A673 (cell line): ENCODE data around the gene SLC38A3. TPM values are rescaled to one million over a fixed set of nuclear protein-coding genes. Genes with fewer than 3 reads are reported as not detected.
"Not testable (repeated sequence)": the region's sequence is repeated elsewhere in the genome, so short reads cannot be mapped to it uniquely, and the experiment has no call there.

Experiments
- BruUV-seq: library from RNA; stranded (reverse); fragments of 400-500 nt; replicated peaks from 2 replicates; lab custom pipeline; 2021; lab: Mats Ljungman, UMichigan
- CTCF ChIA-PET: fragments of 300-600 bp; sonication (Branson Sonifier 250); formaldehyde crosslinking; loops from one replicate; lab custom pipeline; 2022; ENCODE audit warnings: antibody characterized with exemption; lab: Charles Lee
- POLR2A ChIA-PET: fragments of 300-600 bp; sonication (Branson Sonifier 250); formaldehyde crosslinking; loops from one replicate; lab custom pipeline; 2022; ENCODE audit warnings: antibody characterized with exemption; ENCODE audit not compliant: low non-redundant PET; lab: Charles Lee
- DNase-seq: peaks from one replicate; pipeline ENCODE4 v3.0.0-alpha.2; 2015; ENCODE audit warnings: low spot score
- H3K27ac ChIP-seq: fragments of 200-600 bp; sonication (generic); 2 replicates; pipeline ENCODE4 v1.5.1; 2016; ENCODE audit warnings: mixed run types, low read depth, mild to moderate bottlenecking, mixed read lengths, antibody characterized with exemption, low read length; ENCODE audit not compliant: poor library complexity, severe bottlenecking
- H3K27me3 ChIP-seq: fragments of 200-600 bp; sonication (generic); replicated peaks from 2 replicates; pipeline ENCODE4 v1.6.1; 2017; ENCODE audit warnings: mixed run types, low read depth, mild to moderate bottlenecking, mixed read lengths, antibody characterized with exemption, low read length; ENCODE audit not compliant: insufficient read depth, poor library complexity
- H3K36me3 ChIP-seq: fragments of 200-600 bp; sonication (generic); 2 replicates; pipeline ENCODE4 v1.6.1; 2016; ENCODE audit warnings: mixed run types, mild to moderate bottlenecking, mixed read lengths, antibody characterized with exemption, low read length; ENCODE audit not compliant: insufficient read depth, poor library complexity, severe bottlenecking
- H3K4me1 ChIP-seq: fragments of 200-600 bp; sonication (generic); 2 replicates; pipeline ENCODE4 v1.6.1; 2017; ENCODE audit warnings: mixed run types, mild to moderate bottlenecking, mixed read lengths, antibody characterized with exemption, low read length; ENCODE audit not compliant: insufficient read depth, poor library complexity, severe bottlenecking
- H3K4me3 ChIP-seq: fragments of 200-600 bp; sonication (generic); 2 replicates; pipeline ENCODE4 v1.5.1; 2016; ENCODE audit warnings: low read depth, mixed run types, mild to moderate bottlenecking, mixed read lengths, low read length; ENCODE audit not compliant: poor library complexity, severe bottlenecking
- H3K9me3 ChIP-seq: fragments of 200-600 bp; sonication (generic); 2 replicates; pipeline ENCODE4 v1.6.1; 2016; ENCODE audit warnings: mixed run types, low read depth, mild to moderate bottlenecking, mixed read lengths, antibody characterized with exemption, low read length; ENCODE audit not compliant: poor library complexity, severe bottlenecking
- EZH2 ChIP-seq: fragments of 200-600 bp; sonication (generic); IDR thresholded peaks from 2 replicates; pipeline ENCODE4 v1.6.1; 2017; ENCODE audit warnings: borderline replicate concordance, low read depth, mild to moderate bottlenecking, mixed read lengths, antibody characterized with exemption, low read length; ENCODE audit not compliant: poor library complexity, severe bottlenecking
- intact Hi-C: fragments of 100-400 bp; cut with micrococcal nuclease; formaldehyde crosslinking; loops from one replicate; pipeline ENCODE4 v1.10.0; 2022; ENCODE audit not compliant: unreplicated experiment
- total RNA-seq: library from RNA; stranded (reverse); gene quantifications from 2 replicates; pipeline ENCODE4 v1.2.3, GENCODE V29; 2021
- TF ChIP-seq, protein P1 (sequence below): fragments of 300-800, 200-600 bp; sonication (generic); conservative IDR thresholded peaks from 2 replicates; pipeline ENCODE4 v1.5.1; 2017; ENCODE audit warnings: low read depth, mild to moderate bottlenecking, antibody characterized with exemption, low read length, moderate library complexity, mixed read lengths

SLC38A3 gene
- total RNA-seq, 1 experiment from 2014 or later, result not detected

DNA sequence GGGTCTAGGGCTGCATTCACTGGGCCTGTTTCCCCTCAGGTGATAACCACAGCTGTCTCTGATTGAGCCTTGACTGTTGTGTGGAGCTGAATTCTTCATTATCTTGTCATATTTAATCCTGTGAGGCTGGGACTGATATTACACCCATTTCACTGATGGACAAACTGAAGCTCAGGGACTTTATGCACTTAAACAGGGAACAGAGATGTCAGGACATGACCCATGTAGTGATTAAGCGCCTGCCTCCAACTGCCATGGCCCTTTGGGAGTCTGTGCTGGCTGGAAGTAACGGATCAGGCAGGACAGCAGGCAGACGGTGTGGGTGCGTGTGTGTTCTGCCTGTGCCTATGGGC is 38.4 kb downstream of the SLC38A3 start:
- Histone ChIP-seq H3K4me1 (peaks cover 23% of the 10 kb centered on the region), H3K27ac (no peak overlapping the region), H3K36me3 (no peaks in the 10 kb centered on the region), H3K27me3 (no peaks in the 10 kb centered on the region), H3K4me3 (no peak overlapping the region), H3K9me3 (no peaks in the 10 kb centered on the region)
- no peak for DNase-seq
- no TSS peak for BruUV-seq
- ChIA-PET CTCF (no interaction called here), POLR2A (interaction anchor here (0.5 kb wide), 1 partner anchor 1142 kb away, joined by 3 read pairs; the partner anchor contains the start of gene MANF)
- no peak for TF ChIP-seq EZH2
- TF ChIP-seq, protein P1, sequence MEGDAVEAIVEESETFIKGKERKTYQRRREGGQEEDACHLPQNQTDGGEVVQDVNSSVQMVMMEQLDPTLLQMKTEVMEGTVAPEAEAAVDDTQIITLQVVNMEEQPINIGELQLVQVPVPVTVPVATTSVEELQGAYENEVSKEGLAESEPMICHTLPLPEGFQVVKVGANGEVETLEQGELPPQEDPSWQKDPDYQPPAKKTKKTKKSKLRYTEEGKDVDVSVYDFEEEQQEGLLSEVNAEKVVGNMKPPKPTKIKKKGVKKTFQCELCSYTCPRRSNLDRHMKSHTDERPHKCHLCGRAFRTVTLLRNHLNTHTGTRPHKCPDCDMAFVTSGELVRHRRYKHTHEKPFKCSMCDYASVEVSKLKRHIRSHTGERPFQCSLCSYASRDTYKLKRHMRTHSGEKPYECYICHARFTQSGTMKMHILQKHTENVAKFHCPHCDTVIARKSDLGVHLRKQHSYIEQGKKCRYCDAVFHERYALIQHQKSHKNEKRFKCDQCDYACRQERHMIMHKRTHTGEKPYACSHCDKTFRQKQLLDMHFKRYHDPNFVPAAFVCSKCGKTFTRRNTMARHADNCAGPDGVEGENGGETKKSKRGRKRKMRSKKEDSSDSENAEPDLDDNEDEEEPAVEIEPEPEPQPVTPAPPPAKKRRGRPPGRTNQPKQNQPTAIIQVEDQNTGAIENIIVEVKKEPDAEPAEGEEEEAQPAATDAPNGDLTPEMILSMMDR, result no peak
- intact Hi-C loops, result no loop called here

DNA sequence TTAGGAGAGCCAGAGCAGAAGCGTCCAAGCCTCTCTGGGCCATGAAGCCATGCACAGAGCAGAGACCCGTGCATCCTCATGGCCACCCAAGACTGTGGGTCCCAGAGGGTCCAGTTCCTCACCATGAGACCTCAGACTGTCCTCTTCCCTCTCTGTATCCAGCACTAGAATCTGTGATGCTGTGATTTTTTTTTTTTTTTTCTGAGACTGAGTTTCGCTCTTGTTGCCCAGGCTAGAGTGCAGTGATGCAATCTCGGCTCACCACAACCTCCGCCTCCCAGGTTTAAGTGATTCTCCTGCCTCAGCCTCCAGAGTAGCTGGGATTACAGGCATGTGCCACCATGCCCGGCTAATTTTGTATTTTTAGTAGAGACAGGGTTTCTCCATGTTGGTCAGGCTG is 39.7 kb downstream of the SLC38A3 start:
- H3K36me3 ChIP-seq, intact Hi-C loops, H3K9me3 ChIP-seq, BruUV-seq, H3K4me3 ChIP-seq, H3K27ac ChIP-seq, DNase-seq, H3K27me3 ChIP-seq: not testable (repeated sequence)
- H3K4me1 ChIP-seq, result peaks cover 23% of the 10 kb centered on the region
- ChIA-PET CTCF (interaction anchor here (0.7 kb wide), 1 partner anchor 52 kb away, joined by 3 read pairs; no protein-coding TSS in a partner anchor), POLR2A (interaction anchor here (0.6 kb wide), 1 partner anchor 19 kb away, joined by 13 read pairs; no protein-coding TSS in a partner anchor)

DNA sequence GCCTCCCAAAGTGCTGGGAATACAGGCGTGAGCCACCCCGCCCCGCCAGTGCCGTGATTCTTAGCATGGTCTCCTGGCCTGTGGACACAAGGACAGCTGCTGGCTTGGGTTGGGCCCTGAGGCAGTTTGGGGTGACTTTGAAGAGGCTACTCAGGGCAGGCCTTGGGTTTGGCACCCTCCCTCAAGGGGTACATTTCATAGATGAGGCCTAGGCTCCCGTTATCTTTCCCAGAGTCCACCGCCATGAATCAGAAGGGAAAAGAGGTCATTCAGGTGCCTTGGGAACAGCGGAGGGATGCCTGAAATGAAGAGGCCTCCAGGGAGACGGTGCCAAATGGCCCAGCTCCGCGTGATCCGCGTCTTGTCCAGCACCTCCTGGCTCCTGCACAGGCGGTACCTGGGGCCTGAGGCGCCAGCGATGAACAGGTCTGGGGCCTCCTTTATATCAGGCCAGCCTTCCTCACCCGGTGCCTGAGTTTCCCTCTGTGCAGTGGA is 40.2 kb downstream of the SLC38A3 start:
- CTCF ChIA-PET, result interaction anchor here (0.7 kb wide), 1 partner anchor 52 kb away, joined by 3 read pairs; no protein-coding TSS in a partner anchor
- Histone ChIP-seq H3K36me3 (no peaks in the 10 kb centered on the region), H3K27me3 (no peaks in the 10 kb centered on the region), H3K27ac (peak overlapping the region; percentile 74), H3K9me3 (no peaks in the 10 kb centered on the region), H3K4me3 (peak overlapping the region; percentile 42), H3K4me1 (peaks cover 19% of the 10 kb centered on the region)
- intact Hi-C loops, result no loop called here
- no peak for TF ChIP-seq EZH2
- TF ChIP-seq, protein P1, result no peak
- BruUV-seq, result no TSS peak
- DNase-seq, result no peak
- POLR2A ChIA-PET, result no interaction called here
